ENCODE results near the gene SPATA18. TPM values are rescaled to one million over a fixed set of nuclear protein-coding genes. Genes with fewer than 3 reads are reported as not detected.
A peak's percentile ranks its signal among the peaks of the same experiment; 100 is the strongest.

The SPATA18 gene
- polyA plus RNA-seq (2014; cell fraction: cytosol; rRNA removed), result 2.0 and 2.6 TPM in 2 replicates
- 2.4 and 3.3 TPM in 2 replicates for polyA plus RNA-seq (2014; cell fraction: nucleus; rRNA removed)

- no peak for DNase-seq (ENCODE audit: low spot score)
These were observed at the start of gene SPATA18 for GRCh38 chr4:52051213-52051614. TSS of gene SPATA18 (plus strand) at chr4:52051304. CDS start at chr4:52051705, 401 bp downstream.

GRCh38 chr4:52001616-52002015 is 49.5 kb upstream of the SPATA18 start:
- DNase-seq (ENCODE audit: low spot score), result no peak

GRCh38 chr4:52004414-52004813 is 46.7 kb upstream of the SPATA18 start:
- no peak for DNase-seq (ENCODE audit: low spot score)

- no peak for DNase-seq (ENCODE audit: low spot score)
These were observed 45.4 kb upstream of the SPATA18 start for GRCh38 chr4:52005604-52006273.

GRCh38 chr4:52006887-52007286 is 44.2 kb upstream of the SPATA18 start:
- no peak for DNase-seq (ENCODE audit: low spot score)

GRCh38 chr4:52010986-52011385 is 40.1 kb upstream of the SPATA18 start:
- no peak for DNase-seq (ENCODE audit: low spot score)

GRCh38 chr4:52012651-52013050 is 38.5 kb upstream of the SPATA18 start:
- no peak for DNase-seq (ENCODE audit: low spot score)

GRCh38 chr4:52014903-52015302 is 36.2 kb upstream of the SPATA18 start:
- DNase-seq (ENCODE audit: low spot score), result no peak

- no peak for DNase-seq (ENCODE audit: low spot score)
These were observed 35.7 kb upstream of the SPATA18 start for GRCh38 chr4:52015366-52015765.

- DNase-seq (ENCODE audit: low spot score), result no peak
These were observed 34.1 kb upstream of the SPATA18 start for GRCh38 chr4:52016981-52017380.

- DNase-seq (ENCODE audit: low spot score), result no peak
These were observed 33.3 kb upstream of the SPATA18 start for GRCh38 chr4:52017814-52018213.

- DNase-seq (ENCODE audit: low spot score), result no peak
These were observed 31.0 kb upstream of the SPATA18 start, which contains the start of gene LRRC66 for GRCh38 chr4:52019936-52020657. TSS of gene LRRC66 (minus strand) at chr4:52020363. CDS start at chr4:52017613, 2,750 bp downstream.

- DNase-seq (ENCODE audit: low spot score), result no peak
These were observed 22.1 kb upstream of the SPATA18 start for GRCh38 chr4:52028970-52029369.

- DNase-seq (ENCODE audit: low spot score), result no peak
These were observed 19.1 kb upstream of the SPATA18 start for GRCh38 chr4:52032005-52032404.

GRCh38 chr4:52035190-52035589 is 15.9 kb upstream of the SPATA18 start:
- DNase-seq (ENCODE audit: low spot score), result no peak

GRCh38 chr4:52036886-52037530 is 14.1 kb upstream of the SPATA18 start:
- DNase-seq (ENCODE audit: low spot score), result no peak

- peak; percentile 38 for DNase-seq (ENCODE audit: low spot score)
These were observed 13.4 kb upstream of the SPATA18 start for GRCh38 chr4:52037689-52038102.

- peak; percentile 62 for DNase-seq (ENCODE audit: low spot score)
These were observed 12.8 kb upstream of the SPATA18 start, which contains the start of gene SGCB for GRCh38 chr4:52038103-52038912. TSS of gene SGCB (minus strand) at chr4:52038299. CDS start at chr4:52038259, 40 bp downstream.

- no peak for DNase-seq (ENCODE audit: low spot score)
These were observed 6.1 kb upstream of the SPATA18 start for GRCh38 chr4:52045028-52045427.

GRCh38 chr4:52049266-52049665 is 1.8 kb upstream of the SPATA18 start:
- no peak for DNase-seq (ENCODE audit: low spot score)

Data from SK-N-DZ (cell line).